ENCODE results near the gene VWDE.

DNA sequence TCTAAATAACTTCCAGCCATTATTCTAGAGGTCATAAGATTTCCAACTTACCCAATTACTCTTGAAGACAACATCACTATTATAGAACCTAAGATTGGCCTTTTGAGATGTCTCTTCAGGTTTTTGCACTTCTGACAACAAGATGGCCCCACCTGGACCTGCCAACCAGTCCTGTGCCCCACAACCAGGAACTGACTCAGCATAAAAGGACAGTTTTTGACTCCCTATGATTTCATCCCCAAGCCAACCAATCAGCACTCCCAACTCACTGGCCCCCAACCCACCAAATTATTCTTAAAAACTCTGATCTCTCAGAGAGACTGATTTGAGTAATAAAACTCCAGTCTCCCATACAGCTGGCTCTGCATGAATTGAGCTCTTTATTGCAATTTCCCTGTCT, 98.2 kb downstream of the VWDE start:
- no peak for TF ChIP-seq HDGF (IDR thresholded peaks at IDR 0.05; ENCODE audit: borderline replicate concordance)
- no peak for TF ChIP-seq TARDBP (IDR thresholded peaks at IDR 0.05)
- no peak for TF ChIP-seq ZNF384 (IDR thresholded peaks at IDR 0.05)
- no peak for TF ChIP-seq FOXA1 (IDR thresholded peaks at IDR 0.05)

Measured in HEK293T (cell line).